ENCODE measurements around the gene OR11A1. TPM values are rescaled to one million over a fixed set of nuclear protein-coding genes. Genes with fewer than 3 reads are reported as not detected.

OR11A1 gene, protein sequence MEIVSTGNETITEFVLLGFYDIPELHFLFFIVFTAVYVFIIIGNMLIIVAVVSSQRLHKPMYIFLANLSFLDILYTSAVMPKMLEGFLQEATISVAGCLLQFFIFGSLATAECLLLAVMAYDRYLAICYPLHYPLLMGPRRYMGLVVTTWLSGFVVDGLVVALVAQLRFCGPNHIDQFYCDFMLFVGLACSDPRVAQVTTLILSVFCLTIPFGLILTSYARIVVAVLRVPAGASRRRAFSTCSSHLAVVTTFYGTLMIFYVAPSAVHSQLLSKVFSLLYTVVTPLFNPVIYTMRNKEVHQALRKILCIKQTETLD
- not detected in 2 replicates for total RNA-seq

DNA sequence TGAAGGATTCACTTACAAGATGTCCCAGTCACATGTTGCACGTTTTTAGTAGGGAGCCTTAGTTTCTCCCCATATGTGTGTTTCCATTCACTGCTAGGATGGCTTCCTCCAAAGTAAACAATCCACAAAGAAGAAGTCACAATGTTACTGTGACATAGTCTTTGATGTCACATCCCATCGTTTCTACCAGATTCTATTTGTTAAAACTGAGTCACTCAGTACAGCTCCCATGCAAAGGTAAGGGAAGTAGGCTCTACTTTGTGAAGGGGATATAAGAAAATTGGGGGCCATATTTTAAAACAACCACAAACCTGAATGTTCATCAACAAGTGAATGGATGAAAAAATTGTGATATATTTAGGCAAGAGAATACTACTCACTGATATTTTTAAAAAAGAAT, at the start of gene OR11A1, which contains the start of gene OR2H1:
Gene OR11A1 (minus strand): TSS at position 101 of the 400 bp plus-strand sequence. CDS start 29,430 bp downstream, outside the sequence.
Gene OR2H1 (plus strand): TSS at position 185 of the 400 bp plus-strand sequence. CDS start 4,615 bp downstream, outside the sequence.

DNA sequence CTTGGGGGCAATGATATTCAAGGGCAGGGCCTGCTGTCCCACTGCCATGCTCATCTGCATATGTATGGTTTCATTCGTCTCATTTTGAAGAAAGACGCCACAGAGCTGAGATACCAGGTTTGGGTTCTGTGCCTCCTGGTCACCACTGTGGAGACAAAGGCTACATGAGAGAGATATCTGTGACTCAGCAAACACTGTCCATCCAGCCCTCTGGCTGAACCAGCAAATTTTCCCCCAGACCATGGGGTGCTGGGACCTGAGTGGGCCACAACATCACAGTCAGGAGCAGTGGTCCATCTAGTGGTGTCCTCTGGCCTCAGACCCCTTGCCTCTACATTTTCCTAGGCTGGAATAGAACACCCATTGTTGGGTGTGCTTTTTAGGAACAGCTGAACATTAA, 30.8 kb upstream of the OR11A1 start, which contains the start of gene MAS1L:
Gene MAS1L (minus strand): TSS at position 297 of the 400 bp plus-strand sequence. CDS start 54 bp downstream, at position 243.

DNA sequence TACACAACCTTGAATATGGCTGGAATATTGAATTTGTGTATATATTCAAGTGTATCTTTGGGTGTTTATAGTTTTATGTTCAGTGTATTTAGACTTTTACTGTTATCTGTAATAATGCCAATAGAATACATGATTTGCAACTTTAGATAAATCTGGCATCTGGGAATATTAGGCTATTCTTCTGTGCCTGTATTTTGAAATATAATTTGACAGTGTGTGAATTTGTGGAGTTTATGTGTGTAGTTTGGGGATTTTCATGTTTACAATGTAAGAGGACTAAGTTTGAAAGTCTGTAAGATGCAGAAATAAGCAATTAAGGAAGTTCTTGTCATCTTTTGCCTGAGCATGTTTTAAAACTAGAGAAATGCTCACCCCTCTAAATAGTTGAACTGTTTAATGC, 17.9 kb downstream of the OR11A1 start, which contains the start of gene OR10C1:
Gene OR10C1 (plus strand): TSS at position 301 of the 400 bp plus-strand sequence. CDS start 710 bp downstream, outside the sequence.

DNA sequence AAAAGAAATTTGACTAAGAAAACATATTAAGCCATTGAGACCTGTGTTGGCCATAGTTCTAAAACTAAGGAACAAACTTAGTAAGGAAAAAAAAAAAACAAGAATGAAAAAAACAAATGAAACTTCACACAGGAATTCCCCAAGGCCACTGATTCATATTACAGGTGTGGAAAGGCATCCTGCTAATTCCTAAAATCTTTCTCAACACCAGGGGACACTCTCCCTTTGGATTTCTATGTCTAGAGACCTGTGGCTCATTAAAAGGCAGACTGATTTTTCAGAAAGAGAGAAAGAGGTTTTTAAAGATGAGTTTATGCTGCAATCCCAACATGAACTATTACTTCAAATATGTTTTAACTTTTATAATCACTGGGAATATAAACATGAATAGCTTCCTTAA, 42.3 kb downstream of the OR11A1 start, which contains the start of gene OR12D1:
Gene OR12D1 (plus strand): TSS at position 341 of the 400 bp plus-strand sequence.

DNA sequence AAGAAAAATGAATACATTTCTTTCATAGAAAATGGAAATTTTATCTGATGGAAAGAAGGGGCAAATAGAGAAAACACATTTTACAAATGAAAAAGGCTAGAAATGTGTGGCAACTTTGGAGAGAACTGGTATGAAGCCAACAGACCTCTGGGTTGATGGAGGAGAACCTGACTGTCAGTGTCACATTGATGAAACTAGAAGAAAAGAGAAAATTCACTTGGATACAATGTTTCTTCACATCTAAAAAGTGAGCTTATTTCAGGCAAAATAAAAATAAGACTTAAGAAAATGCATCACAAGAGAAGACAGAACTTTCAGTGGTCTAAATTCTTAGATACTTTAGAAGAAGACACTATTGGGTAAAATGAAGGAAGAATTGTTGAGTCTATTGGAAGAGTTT, 61.5 kb downstream of the OR11A1 start, which contains the start of gene OR12D2:
Gene OR12D2 (plus strand): TSS at position 301 of the 400 bp plus-strand sequence. CDS start 1,069 bp downstream, outside the sequence.

Other genes starting within 250 kb of the OR11A1 start
- gene OR14J1, start 155.4 kb downstream of the OR11A1 start, total RNA-seq = not detected in 2 replicates
- not detected in 2 replicates for gene OR5V1, start 88.2 kb downstream of the OR11A1 start, total RNA-seq
- not detected in 2 replicates for gene OR12D3, start 81.8 kb downstream of the OR11A1 start, total RNA-seq
- gene OR12D2, start 61.4 kb downstream of the OR11A1 start, total RNA-seq = not detected in 2 replicates
- gene OR12D1, start 42.1 kb downstream of the OR11A1 start, total RNA-seq = not detected in 2 replicates
- gene OR10C1, start 17.8 kb downstream of the OR11A1 start, total RNA-seq = not detected in 2 replicates
- gene OR2H1, start 84 bp upstream of the OR11A1 start, total RNA-seq = not detected in 2 replicates
- gene MAS1L, start 30.9 kb upstream of the OR11A1 start, total RNA-seq = not detected in 2 replicates
- gene UBD, start 102.7 kb upstream of the OR11A1 start, total RNA-seq = 23.4 and 24.5 TPM in 2 replicates
- gene OR2H2, start 128.1 kb upstream of the OR11A1 start, total RNA-seq = not detected in 2 replicates
- 0.74 and 1.7 TPM in 2 replicates for gene GABBR1, start 176.1 kb upstream of the OR11A1 start, total RNA-seq
- not detected in 2 replicates for gene MOG, start 200.0 kb upstream of the OR11A1 start, total RNA-seq
- not detected in 2 replicates for gene ZFP57, start 224.1 kb upstream of the OR11A1 start, total RNA-seq

All from mammary microvascular endothelial cell (primary cell).